HepG2 (cell line): ENCODE measurements around the gene ORMDL3. TPM values are rescaled to one million over a fixed set of nuclear protein-coding genes. Genes with fewer than 3 reads are reported as not detected.

Experiments used
- KLF12 ChIP-seq: sonication (generic); formaldehyde crosslinking; IDR thresholded peaks from 2 replicates; pipeline ENCODE4 v1.4.0; 2020; ENCODE audit warnings: missing genetic modification reagents, borderline replicate concordance
- MAX ChIP-seq: IDR thresholded peaks from 2 replicates; pipeline ENCODE4 v1.6.1; 2012; ENCODE audit warnings: inconsistent platforms
- MBNL3 ChIP-seq: fragments of 250-450 bp; sonication (Bioruptor Pico); conservative IDR thresholded peaks from 2 replicates; pipeline ENCODE4 v1.8.0; 2022; ENCODE audit warnings: mild to moderate bottlenecking, inconsistent platforms
- MLXIP ChIP-seq: sonication (generic); formaldehyde crosslinking; IDR thresholded peaks from 2 replicates; pipeline ENCODE4 v1.9.0; 2021; ENCODE audit warnings: missing genetic modification reagents, borderline replicate concordance
- NR2F6 ChIP-seq, 2 experiments: IDR thresholded peaks; 2 replicates each; pipeline ENCODE4 v1.6.1; 2016; ENCODE audit warnings: antibody characterized with exemption in 1 of 2, mild to moderate bottlenecking in 1 of 2
- RNF219 ChIP-seq: sonication (generic); formaldehyde crosslinking; IDR thresholded peaks from 2 replicates; pipeline ENCODE4 v1.5.0; 2020; ENCODE audit warnings: mild to moderate bottlenecking, missing genetic modification reagents
- SALL1 ChIP-seq: sonication (generic); formaldehyde crosslinking; IDR thresholded peaks from 2 replicates; pipeline ENCODE4 v1.8.0; 2022; ENCODE audit warnings: mild to moderate bottlenecking, missing genetic modification reagents
- SMARCC2 ChIP-seq: fragments of 450-650 bp; IDR thresholded peaks from 2 replicates; pipeline ENCODE4 v1.6.1; 2017; ENCODE audit warnings: antibody characterized with exemption, mild to moderate bottlenecking
- SMC3 ChIP-seq: IDR thresholded peaks from 2 replicates; pipeline ENCODE4 v1.6.1; 2011; ENCODE audit warnings: low read length, improper control_type of control experiment
- SOX13 ChIP-seq, 3 experiments: fragments of 450-650 bp in 1 of 3; sonication (generic) in 1 of 3; formaldehyde crosslinking in 1 of 3; IDR thresholded peaks in 2 of 3; conservative IDR thresholded peaks in 1 of 3; 2 replicates each; pipeline versions ENCODE4 v1.5.0 to v1.6.1; 2016 to 2020; ENCODE audit warnings: antibody characterized with exemption in 1 of 3, mild to moderate bottlenecking in 1 of 3, missing compliant biosample characterization in 1 of 3, missing genetic modification reagents in 1 of 3, moderate library complexity in 1 of 3
- TAF1 ChIP-seq: sonication (generic); formaldehyde crosslinking; IDR thresholded peaks from 2 replicates; pipeline ENCODE4 v1.4.0; 2020; ENCODE audit warnings: missing genetic modification reagents
- TBX2 ChIP-seq: sonication (generic); formaldehyde crosslinking; IDR thresholded peaks from 2 replicates; pipeline ENCODE4 v1.5.0; 2020; ENCODE audit warnings: missing genetic modification reagents, mild to moderate bottlenecking, borderline replicate concordance
- TCF7 ChIP-seq: sonication (generic); IDR thresholded peaks from 2 replicates; pipeline ENCODE4 v1.6.1; 2016; ENCODE audit warnings: antibody characterized with exemption, low read depth
- ZFP1 ChIP-seq: IDR thresholded peaks from 2 replicates; pipeline ENCODE4 v1.6.1; 2016
- ZFP36L1 ChIP-seq: sonication (generic); formaldehyde crosslinking; IDR thresholded peaks from 2 replicates; pipeline ENCODE4 v1.8.0; 2022; ENCODE audit warnings: mild to moderate bottlenecking, missing genetic modification reagents, moderate library complexity
- ZNF33B ChIP-seq: sonication (generic); formaldehyde crosslinking; IDR thresholded peaks from 2 replicates; pipeline ENCODE4 v1.5.1; 2020; ENCODE audit warnings: mild to moderate bottlenecking, missing genetic modification reagents
- ZNF761 ChIP-seq: sonication (generic); formaldehyde crosslinking; conservative IDR thresholded peaks from 2 replicates; pipeline ENCODE4 v1.4.0; 2020; ENCODE audit warnings: mild to moderate bottlenecking, missing genetic modification reagents
- polyA plus RNA-seq, 8 experiments: library from polyadenylated mRNA; depleted of rRNA in 3 of 8; stranded (reverse) in 7 of 8; unstranded in 1 of 8; fragments of >200 nt; fragmentation: Illumina TruSeq in 4 of 8; extraction: Trizol in 4 of 8; gene quantifications; 2 replicates each; pipeline versions ENCODE4 v1.2.1 to v1.2.3, GENCODE V29; 2011 to 2016; ENCODE audit warnings: low read depth in 4 of 8, missing spikeins in 1 of 8, mixed read lengths in 1 of 8; ENCODE audit not compliant: insufficient read depth in 1 of 8
- total RNA-seq, 5 experiments: library from RNA; depleted of rRNA; stranded (reverse); fragments of >200 nt; fragmentation: Illumina TruSeq; extraction: Trizol; gene quantifications; 2 replicates each; pipeline ENCODE4 v1.2.3, GENCODE V29; 2016; ENCODE audit warnings: low read depth in 1 of 5
- TF ChIP-seq, protein P1 (sequence below): sonication (generic); formaldehyde crosslinking; IDR thresholded peaks from 2 replicates; pipeline ENCODE4 v1.8.0; 2023; ENCODE audit warnings: mild to moderate bottlenecking, missing genetic modification reagents
- TF ChIP-seq, protein P2 (sequence below): sonication (generic); formaldehyde crosslinking; conservative IDR thresholded peaks from 2 replicates; pipeline ENCODE4 v1.8.1; 2023; ENCODE audit warnings: missing genetic modification reagents
- TF ChIP-seq, protein P3 (sequence below): sonication (generic); formaldehyde crosslinking; IDR thresholded peaks from 2 replicates; pipeline ENCODE4 v1.8.1; 2023; ENCODE audit warnings: missing genetic modification reagents, inconsistent platforms, borderline replicate concordance

The ORMDL3 gene
- total and polyA plus RNA-seq, 2 of the 13 experiments (the other 11 are each of a cell fraction or from before 2014, with no cell fraction given), result 181 to 384 TPM

DNA sequence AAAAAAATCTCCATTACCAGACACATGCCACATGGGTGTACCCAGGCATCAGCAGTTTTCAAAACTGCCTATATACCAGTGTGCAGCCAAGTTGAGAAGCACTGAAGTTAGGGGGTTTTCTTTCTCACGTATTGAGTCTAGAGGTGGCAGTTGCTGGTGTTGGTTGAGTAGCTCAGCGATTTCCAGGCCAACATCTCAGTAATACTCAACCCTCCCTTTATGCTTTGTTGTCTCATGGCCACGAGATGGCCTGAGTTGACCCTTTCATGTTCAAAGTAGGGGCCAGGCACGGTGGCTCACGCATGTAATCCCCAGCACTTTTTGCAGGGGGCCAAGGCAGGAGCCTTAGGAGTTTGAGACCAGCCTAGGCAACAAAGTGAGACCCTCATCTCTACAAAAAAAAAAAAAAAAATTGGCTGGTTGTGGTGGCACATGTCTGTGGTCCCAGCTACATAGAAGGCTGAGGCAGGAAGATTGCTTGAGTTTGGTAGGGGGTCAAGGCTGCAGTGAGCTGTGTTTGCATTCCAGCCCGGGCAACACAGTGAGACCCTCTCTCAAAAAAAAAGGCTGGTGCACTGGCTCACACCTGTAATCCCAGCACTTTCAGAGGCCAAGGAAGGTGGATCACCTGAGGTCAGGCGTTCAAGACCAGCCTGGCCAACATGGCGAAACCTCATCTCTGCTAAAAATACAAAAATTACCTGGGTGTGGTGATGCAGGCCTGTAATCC lies 10.9 kb upstream of the ORMDL3 start (continued):
- TF ChIP-seq MLXIP (CRISPR knock-in tag), result no peak
- no peak for TF ChIP-seq MBNL3 (CRISPR knock-in tag)
- TF ChIP-seq TBX2 (CRISPR knock-in tag), result peak; percentile 62; the same call in 1 of the 2 replicates
- TF ChIP-seq RNF219 (CRISPR knock-in tag), result no peak
- peak; percentile 66 for TF ChIP-seq MAX
- TF ChIP-seq SMARCC2, result no peak
- TF ChIP-seq SOX13 (IDR thresholded peaks at IDR 0.05), result no peak
- TF ChIP-seq SOX13 (CRISPR knock-in tag; conservative IDR thresholded peaks at IDR 0.05 in 1 of 2, IDR thresholded peaks at IDR 0.05 in 1 of 2), result peak in 1 of 2 experiments; percentile 61; a peak in 1 of 4 replicates
- TF ChIP-seq, protein P1, sequence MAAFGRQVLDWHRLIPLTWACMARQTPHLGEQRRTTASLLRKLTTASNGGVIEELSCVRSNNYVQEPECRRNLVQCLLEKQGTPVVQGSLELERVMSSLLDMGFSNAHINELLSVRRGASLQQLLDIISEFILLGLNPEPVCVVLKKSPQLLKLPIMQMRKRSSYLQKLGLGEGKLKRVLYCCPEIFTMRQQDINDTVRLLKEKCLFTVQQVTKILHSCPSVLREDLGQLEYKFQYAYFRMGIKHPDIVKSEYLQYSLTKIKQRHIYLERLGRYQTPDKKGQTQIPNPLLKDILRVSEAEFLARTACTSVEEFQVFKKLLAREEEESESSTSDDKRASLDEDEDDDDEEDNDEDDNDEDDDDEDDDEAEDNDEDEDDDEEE (CRISPR knock-in tag), result no peak
- TF ChIP-seq NR2F6 (IDR thresholded peaks at IDR 0.05), result no peak
- peak; percentile 67 for TF ChIP-seq NR2F6 (CRISPR knock-in tag; IDR thresholded peaks at IDR 0.05)
- TF ChIP-seq, protein P2, sequence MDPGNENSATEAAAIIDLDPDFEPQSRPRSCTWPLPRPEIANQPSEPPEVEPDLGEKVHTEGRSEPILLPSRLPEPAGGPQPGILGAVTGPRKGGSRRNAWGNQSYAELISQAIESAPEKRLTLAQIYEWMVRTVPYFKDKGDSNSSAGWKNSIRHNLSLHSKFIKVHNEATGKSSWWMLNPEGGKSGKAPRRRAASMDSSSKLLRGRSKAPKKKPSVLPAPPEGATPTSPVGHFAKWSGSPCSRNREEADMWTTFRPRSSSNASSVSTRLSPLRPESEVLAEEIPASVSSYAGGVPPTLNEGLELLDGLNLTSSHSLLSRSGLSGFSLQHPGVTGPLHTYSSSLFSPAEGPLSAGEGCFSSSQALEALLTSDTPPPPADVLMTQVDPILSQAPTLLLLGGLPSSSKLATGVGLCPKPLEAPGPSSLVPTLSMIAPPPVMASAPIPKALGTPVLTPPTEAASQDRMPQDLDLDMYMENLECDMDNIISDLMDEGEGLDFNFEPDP (CRISPR knock-in tag), result no peak
- peak; percentile 45 for TF ChIP-seq SALL1 (CRISPR knock-in tag)
- no peak for TF ChIP-seq ZNF761
- TF ChIP-seq ZNF33B, result peak; percentile 48; the same call in 1 of the 2 replicates
- TF ChIP-seq SMC3, result peak; percentile 41
- TF ChIP-seq KLF12 (CRISPR knock-in tag), result 0 out of 2 replicates have a peak, but pooled peaks have one; percentile 45
- 0 out of 2 replicates have a peak, but pooled peaks have one; percentile 19 for TF ChIP-seq ZFP36L1 (CRISPR knock-in tag)
- peak; percentile 51; the same call in 1 of the 2 replicates for TF ChIP-seq ZFP1 (CRISPR knock-in tag)
- peak; percentile 20; the same call in 1 of the 2 replicates for TF ChIP-seq TCF7
- TF ChIP-seq TAF1 (CRISPR knock-in tag), result no peak
- TF ChIP-seq, protein P3, sequence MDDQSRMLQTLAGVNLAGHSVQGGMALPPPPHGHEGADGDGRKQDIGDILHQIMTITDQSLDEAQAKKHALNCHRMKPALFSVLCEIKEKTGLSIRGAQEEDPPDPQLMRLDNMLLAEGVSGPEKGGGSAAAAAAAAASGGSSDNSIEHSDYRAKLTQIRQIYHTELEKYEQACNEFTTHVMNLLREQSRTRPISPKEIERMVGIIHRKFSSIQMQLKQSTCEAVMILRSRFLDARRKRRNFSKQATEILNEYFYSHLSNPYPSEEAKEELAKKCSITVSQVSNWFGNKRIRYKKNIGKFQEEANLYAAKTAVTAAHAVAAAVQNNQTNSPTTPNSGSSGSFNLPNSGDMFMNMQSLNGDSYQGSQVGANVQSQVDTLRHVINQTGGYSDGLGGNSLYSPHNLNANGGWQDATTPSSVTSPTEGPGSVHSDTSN (CRISPR knock-in tag), result no peak
